DMS114 treated with DMSO at 0.1 percent for 48 hours (cell line): ENCODE measurements around the gene RAB37.

Experiments used
- DNase-seq: peaks from one replicate; lab custom pipeline; 2025; ENCODE audit not compliant: unreplicated experiment; lab: John Stamatoyannopoulos, UW

The RAB37 gene

GRCh38 chr17:74760404-74761105 lies 23.5 kb downstream of the RAB37 start:
- no peak for DNase-seq

GRCh38 chr17:74761419-74761818 lies 24.4 kb downstream of the RAB37 start:
- DNase-seq = no peak

GRCh38 chr17:74761931-74762330 lies 24.9 kb downstream of the RAB37 start:
- DNase-seq = no peak

- DNase-seq = no peak
Observed at GRCh38 chr17:74763565-74764387, 26.7 kb downstream of the RAB37 start.

GRCh38 chr17:74764751-74765286 lies 27.8 kb downstream of the RAB37 start:
- DNase-seq = no peak

GRCh38 chr17:74766413-74766812 lies 29.4 kb downstream of the RAB37 start:
- no peak for DNase-seq

GRCh38 chr17:74767111-74767516 lies 30.1 kb downstream of the RAB37 start:
- DNase-seq = no peak

GRCh38 chr17:74768069-74768762 lies 31.2 kb downstream of the RAB37 start:
- no peak for DNase-seq

- no peak for DNase-seq
Observed at GRCh38 chr17:74768763-74769114, 31.7 kb downstream of the RAB37 start.

GRCh38 chr17:74769266-74769855 lies 32.3 kb downstream of the RAB37 start:
- no peak for DNase-seq

- no peak for DNase-seq
Observed at GRCh38 chr17:74769856-74770497, 32.9 kb downstream of the RAB37 start.

GRCh38 chr17:74770498-74771318 lies 33.7 kb downstream of the RAB37 start:
- DNase-seq = peak; percentile 9

GRCh38 chr17:74771319-74771914 lies 34.4 kb downstream of the RAB37 start:
- no peak for DNase-seq

- DNase-seq = no peak
Observed at GRCh38 chr17:74772053-74772452, 35.0 kb downstream of the RAB37 start.

- no peak for DNase-seq
Observed at GRCh38 chr17:74773414-74773813, 36.4 kb downstream of the RAB37 start.

GRCh38 chr17:74773871-74774286 lies 36.8 kb downstream of the RAB37 start:
- DNase-seq = no peak

- no peak for DNase-seq
Observed at GRCh38 chr17:74775409-74776043, 38.5 kb downstream of the RAB37 start.

GRCh38 chr17:74776044-74776962 lies 39.2 kb downstream of the RAB37 start, which contains the start of gene NAT9:
TSS of gene NAT9 (minus strand) at chr17:74776345. CDS start at chr17:74775698, 647 bp downstream.
- DNase-seq = peak; percentile 87
